GF-D8 (cell line): Measurements from ENCODE around the gene CD302.
"Not testable (repeated sequence)": the region's sequence is repeated elsewhere in the genome, so short reads cannot be mapped to it uniquely, and the experiment has no call there.

Experiments used
- DNase-seq: peaks from one replicate; lab custom pipeline; 2025; lab: John Stamatoyannopoulos, UW

The CD302 gene

GRCh38 chr2:159748089-159748488 lies 49.9 kb downstream of the CD302 start:
- DNase-seq, result no peak

GRCh38 chr2:159745237-159745636 lies 52.8 kb downstream of the CD302 start:
- not testable (repeated sequence) for DNase-seq

GRCh38 chr2:159744363-159744762 lies 53.6 kb downstream of the CD302 start:
- DNase-seq, result no peak

- no peak for DNase-seq
Observed at GRCh38 chr2:159742846-159743245, 55.2 kb downstream of the CD302 start.

- DNase-seq, result no peak
Observed at GRCh38 chr2:159738509-159739390, 59.3 kb downstream of the CD302 start.

GRCh38 chr2:159737917-159738296 lies 60.1 kb downstream of the CD302 start:
- no peak for DNase-seq

GRCh38 chr2:159737292-159737916 lies 60.6 kb downstream of the CD302 start:
- DNase-seq, result no peak

GRCh38 chr2:159736048-159736447 lies 62.0 kb downstream of the CD302 start:
- no peak for DNase-seq

GRCh38 chr2:159735648-159736047 lies 62.4 kb downstream of the CD302 start:
- no peak for DNase-seq

- DNase-seq, result no peak
Observed at GRCh38 chr2:159728629-159729028, 69.4 kb downstream of the CD302 start.

GRCh38 chr2:159725713-159726112 lies 72.3 kb downstream of the CD302 start:
- no peak for DNase-seq

- DNase-seq, result not testable (repeated sequence)
Observed at GRCh38 chr2:159724795-159725572, 73.0 kb downstream of the CD302 start.

- no peak for DNase-seq
Observed at GRCh38 chr2:159722580-159722979, 75.4 kb downstream of the CD302 start.

GRCh38 chr2:159720676-159721075 lies 77.3 kb downstream of the CD302 start:
- DNase-seq, result no peak
